Measurements from ENCODE around the gene TPCN2. TPM values are rescaled to one million over a fixed set of nuclear protein-coding genes. Genes with fewer than 3 reads are reported as not detected.
"Not testable (repeated sequence)": the region's sequence is repeated elsewhere in the genome, so short reads cannot be mapped to it uniquely, and the experiment has no call there.

TPCN2 gene
- total RNA-seq (10 to 100 TPM; 12.3 to 12.9 TPM), polyA plus RNA-seq (4.0 TPM)

DNA sequence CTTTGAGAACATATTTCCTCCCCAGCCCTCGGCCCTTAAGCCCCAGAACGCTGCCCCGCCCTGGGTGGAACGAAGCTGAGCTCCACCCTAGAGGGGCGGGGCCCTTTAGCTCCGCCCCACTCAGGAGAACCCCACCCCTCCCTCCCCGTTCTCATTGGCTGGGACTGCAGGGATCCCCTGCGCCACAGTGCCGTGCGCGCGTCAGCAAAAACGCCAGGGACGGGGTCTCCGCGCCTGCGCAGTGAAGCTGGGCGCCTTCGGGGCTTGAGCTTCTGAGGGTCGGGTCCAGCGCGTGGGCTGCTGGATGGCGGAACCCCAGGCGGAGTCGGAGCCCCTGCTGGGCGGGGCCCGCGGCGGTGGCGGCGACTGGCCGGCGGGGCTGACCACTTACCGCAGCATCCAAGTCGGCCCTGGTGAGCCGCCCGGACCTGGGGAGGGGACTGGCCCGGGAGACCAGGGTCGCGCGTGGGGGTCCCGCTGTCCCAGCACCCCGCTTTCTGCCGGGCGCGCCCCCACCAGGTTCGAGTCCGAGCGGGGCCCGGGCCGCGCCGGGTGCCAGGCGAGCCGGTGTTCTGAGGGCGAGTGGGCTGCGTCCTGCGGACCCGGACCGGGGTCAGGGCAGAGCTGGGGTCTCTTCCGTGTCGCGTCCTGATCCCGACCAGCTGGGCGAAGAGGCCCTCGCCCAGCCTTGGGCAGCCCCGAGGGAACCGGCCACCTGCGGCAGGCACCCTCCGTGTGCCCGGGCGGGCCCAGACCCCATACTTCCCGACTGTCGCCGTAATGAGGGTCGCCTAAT, at the start of gene TPCN2:
TPCN2 (plus strand) TSS at position 239 of the 796 bp plus-strand sequence; CDS start at position 305, 66 bp downstream.
- peak within 1 kb of the TSS; percentile 74 for H3K4me3 ChIP-seq (ENCODE audit: low read length)
- H3K4me1 Mint-ChIP-seq: peaks cover 15 to 46% (median 21%) of the 10 kb centered on the region in 3 donors
- H3K4me3 Mint-ChIP-seq: peak within 1 kb of the TSS; percentile 76 to 92 (median 84)
- no peaks in the 10 kb centered on the region for H3K9me3 ChIP-seq (ENCODE audit: low read length)
- POLR2A ChIA-PET: interaction anchor here (0.6 to 1.6 kb wide), 4 partner anchors 142 to 589 kb away, joined by 3 to 5 read pairs (median 4); no protein-coding TSS in a partner anchor
- H3K27ac ChIP-seq (ENCODE audit: low read depth, low read length): peak within 1 kb of the TSS; percentile 90
- H3K36me3 ChIP-seq (ENCODE audit: insufficient read depth, low read length): no peaks in the 10 kb centered on the region
- H3K36me3 Mint-ChIP-seq: peaks cover 0 to 3% (median 0%) of the 10 kb centered on the region in 3 donors
- peak within 1 kb of the TSS; percentile 79 to 96 (median 92) for H3K27ac Mint-ChIP-seq
- peak; percentile 88 to 96 (median 90) for DNase-seq
- H3K4me1 ChIP-seq (ENCODE audit: insufficient read depth, low read length): peaks cover 20% of the 10 kb centered on the region
- CTCF ChIA-PET: no interaction called here
- no peaks in the 10 kb centered on the region for H3K27me3 ChIP-seq (ENCODE audit: insufficient read depth, low read length, poor library complexity, severe bottlenecking)
- no peaks in the 10 kb centered on the region for H3K9me3 Mint-ChIP-seq
- peaks cover 0 to 15% of the 10 kb centered on the region in 2 donors for H3K27me3 Mint-ChIP-seq

DNA sequence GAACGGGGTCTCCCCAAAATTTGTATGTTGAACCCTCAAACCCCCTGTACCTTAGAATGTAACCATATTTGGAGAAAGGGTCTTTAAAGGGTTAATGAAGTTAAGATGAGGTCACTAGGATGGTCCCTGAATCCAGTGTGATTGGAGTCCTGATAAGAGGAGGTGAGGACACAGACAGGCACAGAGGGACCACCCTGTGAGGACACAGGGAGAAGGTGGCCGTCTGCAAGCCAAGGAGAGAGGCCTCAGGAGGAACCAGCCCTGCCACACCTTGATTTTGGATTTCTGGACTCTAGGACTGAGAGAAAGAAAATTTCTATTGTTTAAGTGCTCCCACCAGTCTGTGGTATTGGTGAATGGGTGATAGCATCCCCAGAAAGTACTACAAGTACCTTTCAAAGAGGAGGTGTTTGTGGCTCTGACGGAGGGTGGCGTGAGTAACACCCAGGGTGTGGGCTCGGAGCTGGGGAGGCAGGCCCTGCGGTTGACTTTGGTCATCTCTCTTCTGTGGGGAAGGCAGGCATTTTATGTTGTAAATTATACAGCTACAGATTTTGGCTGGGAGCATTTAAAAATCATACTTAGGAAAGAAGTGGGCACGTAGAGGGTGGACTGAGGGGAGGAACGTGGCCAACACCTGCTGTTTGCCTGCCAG, 49.5 kb upstream of the TPCN2 start:
- no peak overlapping the region for H3K4me3 ChIP-seq (ENCODE audit: low read length)
- H3K36me3 Mint-ChIP-seq: no peaks in the 10 kb centered on the region
- H3K4me3 Mint-ChIP-seq: peak overlapping the region in 1 of 7 donors; percentile 23
- no peak overlapping the region for H3K27ac Mint-ChIP-seq
- ChIA-PET CTCF (no interaction called here), POLR2A (no interaction called here)
- no peaks in the 10 kb centered on the region for H3K4me1 Mint-ChIP-seq
- no peaks in the 10 kb centered on the region for H3K9me3 Mint-ChIP-seq
- H3K27me3 ChIP-seq (ENCODE audit: insufficient read depth, low read length, poor library complexity, severe bottlenecking): no peaks in the 10 kb centered on the region
- H3K27me3 Mint-ChIP-seq: peaks cover 10 to 23% of the 10 kb centered on the region in 2 donors
- H3K4me1 ChIP-seq (ENCODE audit: insufficient read depth, low read length): no peaks in the 10 kb centered on the region
- no peak overlapping the region for H3K27ac ChIP-seq (ENCODE audit: low read depth, low read length)
- no peaks in the 10 kb centered on the region for H3K9me3 ChIP-seq (ENCODE audit: low read length)
- no peaks in the 10 kb centered on the region for H3K36me3 ChIP-seq (ENCODE audit: insufficient read depth, low read length)
- no peak for DNase-seq

DNA sequence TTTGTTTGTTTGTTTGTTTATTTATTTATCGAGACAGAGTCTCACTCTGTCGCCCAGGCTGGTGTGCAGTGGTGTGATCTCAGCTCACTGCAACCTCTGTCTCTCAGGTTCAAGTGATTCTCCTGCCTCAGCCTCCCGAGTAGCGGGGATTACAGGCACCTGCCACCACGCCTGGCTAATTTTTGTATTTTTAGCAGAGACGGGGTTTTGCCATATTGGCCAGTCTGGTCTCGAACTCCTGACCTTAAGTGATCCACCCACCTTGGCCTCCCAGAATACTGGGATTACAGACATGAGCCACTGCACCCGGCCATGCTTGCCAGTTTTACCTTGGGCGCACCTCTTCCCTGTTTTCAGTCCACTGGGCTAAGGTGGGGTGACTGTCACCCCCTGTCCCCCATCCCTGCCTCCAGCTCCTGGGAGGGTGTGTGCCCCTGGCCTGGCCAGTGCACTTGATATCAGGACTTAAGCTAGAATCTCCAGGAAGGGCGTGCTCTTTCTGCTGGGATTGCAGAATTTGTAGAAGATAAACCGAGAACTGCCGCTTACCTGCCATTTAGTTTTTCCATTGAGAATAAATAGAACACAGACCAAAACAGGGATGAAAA, 48.9 kb upstream of the TPCN2 start:
- H3K4me1 ChIP-seq (ENCODE audit: insufficient read depth, low read length); POLR2A ChIA-PET; H3K27ac Mint-ChIP-seq; H3K4me3 Mint-ChIP-seq; H3K36me3 Mint-ChIP-seq; H3K9me3 ChIP-seq (ENCODE audit: low read length); H3K36me3 ChIP-seq (ENCODE audit: insufficient read depth, low read length); H3K4me3 ChIP-seq (ENCODE audit: low read length); H3K27me3 ChIP-seq (ENCODE audit: insufficient read depth, low read length, poor library complexity, severe bottlenecking); CTCF ChIA-PET; H3K4me1 Mint-ChIP-seq; H3K9me3 Mint-ChIP-seq; DNase-seq; H3K27ac ChIP-seq (ENCODE audit: low read depth, low read length): not testable (repeated sequence)
- peaks cover 7 to 19% of the 10 kb centered on the region in 2 donors for H3K27me3 Mint-ChIP-seq

DNA sequence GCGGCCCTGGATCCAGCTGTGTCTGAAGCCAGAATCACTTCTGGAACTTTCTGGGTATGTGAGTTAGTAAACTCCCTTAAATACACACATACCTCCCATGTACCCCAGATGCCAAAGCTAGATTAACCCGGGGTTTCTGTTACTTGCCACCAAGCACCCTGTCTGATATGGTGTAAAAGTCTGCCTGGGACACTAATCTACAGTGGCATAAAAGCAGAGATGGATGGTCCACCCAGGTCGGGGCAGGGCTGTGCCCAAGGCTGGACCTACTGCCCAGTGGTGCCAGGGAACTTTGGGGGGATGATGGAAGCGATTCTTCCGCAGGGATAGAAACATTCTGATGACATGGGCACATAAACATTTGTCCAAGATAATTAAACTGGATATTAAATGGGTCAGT, 48.3 kb upstream of the TPCN2 start:
- Mint-ChIP-seq H3K9me3 (no peaks in the 10 kb centered on the region), H3K27ac (no peak overlapping the region), H3K36me3 (no peaks in the 10 kb centered on the region), H3K4me3 (no peak overlapping the region), H3K4me1 (no peaks in the 10 kb centered on the region), H3K27me3 (peaks cover 6 to 21% of the 10 kb centered on the region in 2 donors)
- Histone ChIP-seq H3K36me3 (ENCODE audit: insufficient read depth, low read length) (no peaks in the 10 kb centered on the region), H3K27me3 (ENCODE audit: insufficient read depth, low read length, poor library complexity, severe bottlenecking) (no peaks in the 10 kb centered on the region), H3K9me3 (ENCODE audit: low read length) (no peaks in the 10 kb centered on the region), H3K4me3 (ENCODE audit: low read length) (no peak overlapping the region), H3K4me1 (ENCODE audit: insufficient read depth, low read length) (no peaks in the 10 kb centered on the region), H3K27ac (ENCODE audit: low read depth, low read length) (no peak overlapping the region)
- DNase-seq: no peak
- CTCF ChIA-PET: no interaction called here
- POLR2A ChIA-PET: no interaction called here

DNA sequence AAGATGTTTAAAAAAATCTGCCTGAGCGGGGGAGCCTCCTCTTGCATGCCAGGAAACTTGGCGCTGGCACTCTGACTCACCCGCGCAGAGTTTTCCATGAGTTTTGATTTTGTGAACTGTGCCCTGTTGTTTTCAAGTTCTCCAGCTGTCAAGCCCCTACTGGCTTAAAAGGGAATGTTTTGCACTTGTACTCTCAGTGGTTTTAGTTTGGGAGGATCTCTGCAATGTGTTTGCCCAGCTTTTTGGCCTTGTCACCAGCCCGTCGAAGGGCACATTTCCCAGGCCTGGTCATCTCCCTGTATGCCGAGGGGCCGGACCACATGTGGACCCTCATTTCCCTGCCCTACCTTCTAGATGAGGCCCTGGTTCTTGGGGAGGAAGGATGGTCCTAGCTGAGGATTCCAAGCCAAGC, 47.9 kb upstream of the TPCN2 start:
- Histone ChIP-seq H3K36me3 (ENCODE audit: insufficient read depth, low read length) (no peaks in the 10 kb centered on the region), H3K4me3 (ENCODE audit: low read length) (no peak overlapping the region), H3K27me3 (ENCODE audit: insufficient read depth, low read length, poor library complexity, severe bottlenecking) (no peaks in the 10 kb centered on the region), H3K4me1 (ENCODE audit: insufficient read depth, low read length) (no peaks in the 10 kb centered on the region), H3K9me3 (ENCODE audit: low read length) (no peaks in the 10 kb centered on the region), H3K27ac (ENCODE audit: low read depth, low read length) (no peak overlapping the region)
- H3K9me3 Mint-ChIP-seq: no peaks in the 10 kb centered on the region
- ChIA-PET CTCF (no interaction called here), POLR2A (no interaction called here)
- H3K4me1 Mint-ChIP-seq: no peaks in the 10 kb centered on the region
- peaks cover 6 to 22% of the 10 kb centered on the region in 2 donors for H3K27me3 Mint-ChIP-seq
- H3K4me3 Mint-ChIP-seq: no peak overlapping the region
- DNase-seq: no peak
- H3K27ac Mint-ChIP-seq: no peak overlapping the region
- no peaks in the 10 kb centered on the region for H3K36me3 Mint-ChIP-seq

DNA sequence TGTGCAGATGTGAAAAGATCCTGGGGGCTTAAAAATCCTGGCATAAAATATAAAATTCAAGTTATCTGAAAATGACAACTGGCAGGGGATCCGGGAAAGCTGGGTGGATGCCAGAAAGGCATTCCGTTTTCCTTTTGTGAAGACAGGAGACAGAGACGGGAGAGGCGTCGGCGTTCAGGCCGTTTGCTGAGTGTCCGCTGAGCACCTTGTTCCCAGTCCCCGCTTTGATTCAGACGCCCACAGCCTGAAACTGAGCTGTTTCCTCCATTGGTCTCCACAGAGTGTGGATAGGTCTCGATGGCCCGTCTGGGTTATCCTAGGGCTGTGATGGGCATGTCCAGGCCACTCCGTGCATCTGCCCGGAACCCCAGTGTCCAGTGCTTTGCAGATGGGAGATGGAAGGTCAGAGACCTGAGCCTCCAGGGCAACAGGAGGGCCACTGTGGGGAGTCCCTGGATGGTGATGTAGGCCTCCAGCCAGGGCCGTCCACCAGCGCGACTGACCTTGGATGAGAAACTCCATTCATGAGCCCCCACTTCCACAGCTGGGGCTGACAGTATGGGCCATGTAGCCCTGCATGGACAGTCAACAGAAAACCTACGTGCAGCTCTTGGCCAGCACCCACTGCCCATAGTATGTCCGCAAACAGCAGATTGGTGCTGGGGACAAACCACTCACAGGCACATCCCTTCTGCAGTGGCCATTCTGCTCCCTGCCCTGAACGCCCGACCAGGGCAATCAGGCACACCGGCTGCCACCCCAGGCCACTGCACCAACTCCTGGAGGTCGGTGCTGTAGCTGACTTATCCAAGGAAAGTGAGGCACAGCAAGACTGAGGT, 47.3 kb upstream of the TPCN2 start:
- Mint-ChIP-seq H3K27ac (no peak overlapping the region), H3K4me1 (no peaks in the 10 kb centered on the region), H3K36me3 (no peaks in the 10 kb centered on the region), H3K27me3 (peaks cover 6 to 16% of the 10 kb centered on the region in 2 donors), H3K4me3 (no peak overlapping the region), H3K9me3 (no peaks in the 10 kb centered on the region)
- Histone ChIP-seq H3K4me3 (ENCODE audit: low read length) (no peak overlapping the region), H3K9me3 (ENCODE audit: low read length) (no peaks in the 10 kb centered on the region), H3K36me3 (ENCODE audit: insufficient read depth, low read length) (no peaks in the 10 kb centered on the region), H3K27ac (ENCODE audit: low read depth, low read length) (no peak overlapping the region), H3K27me3 (ENCODE audit: insufficient read depth, low read length, poor library complexity, severe bottlenecking) (no peaks in the 10 kb centered on the region), H3K4me1 (ENCODE audit: insufficient read depth, low read length) (no peaks in the 10 kb centered on the region)
- ChIA-PET CTCF (interaction anchor here (0.7 kb wide), 1 partner anchor 7 kb away, joined by 3 read pairs; no protein-coding TSS in a partner anchor), POLR2A (no interaction called here)
- DNase-seq: no peak

DNA sequence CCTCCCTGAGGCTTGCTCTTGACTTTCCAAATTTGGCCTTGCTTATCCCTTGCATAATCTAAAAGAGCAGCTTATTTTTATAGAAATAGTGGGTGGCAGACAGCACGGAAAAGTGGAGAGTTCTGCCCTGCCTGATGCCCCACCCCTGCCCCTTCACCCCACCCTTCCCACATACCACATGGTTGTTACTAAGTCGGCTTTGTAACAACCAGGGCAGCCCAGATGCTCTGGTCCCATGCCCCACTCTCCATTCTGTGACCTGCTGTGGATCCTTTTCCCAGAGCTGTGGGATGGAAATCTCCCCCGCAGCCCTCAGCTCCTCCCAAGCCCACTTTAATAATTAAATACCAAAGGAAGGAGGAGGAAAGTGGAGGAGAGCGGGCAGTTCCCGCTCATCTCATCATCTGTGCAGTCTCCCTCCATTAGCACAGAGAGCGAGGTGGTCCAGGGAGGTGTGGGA, 46.6 kb upstream of the TPCN2 start:
- Mint-ChIP-seq H3K36me3 (no peaks in the 10 kb centered on the region), H3K4me1 (no peaks in the 10 kb centered on the region), H3K27me3 (peaks cover 6 to 16% of the 10 kb centered on the region in 2 donors), H3K9me3 (no peaks in the 10 kb centered on the region), H3K27ac (no peak overlapping the region), H3K4me3 (no peak overlapping the region)
- H3K4me3 ChIP-seq (ENCODE audit: low read length): no peak overlapping the region
- ChIA-PET CTCF (interaction anchor here (0.7 kb wide), 1 partner anchor 8 kb away, joined by 3 read pairs; no protein-coding TSS in a partner anchor), POLR2A (no interaction called here)
- H3K9me3 ChIP-seq (ENCODE audit: low read length): no peaks in the 10 kb centered on the region
- H3K4me1 ChIP-seq (ENCODE audit: insufficient read depth, low read length): no peaks in the 10 kb centered on the region
- DNase-seq: no peak
- no peak overlapping the region for H3K27ac ChIP-seq (ENCODE audit: low read depth, low read length)
- no peaks in the 10 kb centered on the region for H3K36me3 ChIP-seq (ENCODE audit: insufficient read depth, low read length)
- no peaks in the 10 kb centered on the region for H3K27me3 ChIP-seq (ENCODE audit: insufficient read depth, low read length, poor library complexity, severe bottlenecking)
